ENCODE data around the gene LCE3C.
A peak's percentile ranks its signal among the peaks of the same experiment; 100 is the strongest.
"Not testable (repeated sequence)": the region's sequence is repeated elsewhere in the genome, so short reads cannot be mapped to it uniquely, and the experiment has no call there.

LCE3C gene, protein sequence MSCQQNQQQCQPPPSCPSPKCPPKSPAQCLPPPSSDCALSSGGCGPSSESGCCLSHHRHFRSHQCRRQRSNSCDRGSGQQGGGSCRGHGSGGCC

DNA sequence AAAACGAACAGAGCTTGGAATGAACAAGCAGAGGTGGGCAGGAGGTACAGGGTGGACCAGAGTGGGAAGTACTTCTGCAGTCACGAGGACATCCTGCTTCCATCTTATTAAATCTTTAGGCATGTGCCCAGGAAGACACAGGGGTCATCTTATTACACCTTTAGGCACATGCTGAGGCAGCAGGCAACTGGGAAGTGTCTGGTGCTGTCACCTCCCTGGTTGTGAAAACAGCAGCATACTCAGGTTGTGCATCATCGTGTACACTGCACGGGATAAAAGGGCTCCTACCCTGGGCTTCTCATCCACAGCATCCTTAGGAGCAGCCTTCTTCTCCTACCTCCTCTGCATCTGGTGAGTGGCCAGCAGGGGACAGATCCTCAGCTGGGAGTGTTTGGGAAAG lies at the start of gene LCE3C:
TSS of gene LCE3C (plus strand) at position 301 of the 400 bp plus-strand sequence. CDS start 498 bp downstream, outside the sequence.
- no peak for DNase-seq
- no peak for TF ChIP-seq GATA1 (IDR thresholded peaks at IDR 0.05; ENCODE audit: low read depth, low read length)
- no peak for TF ChIP-seq POLR2A (IDR thresholded peaks at IDR 0.05; ENCODE audit: low read length)

DNA sequence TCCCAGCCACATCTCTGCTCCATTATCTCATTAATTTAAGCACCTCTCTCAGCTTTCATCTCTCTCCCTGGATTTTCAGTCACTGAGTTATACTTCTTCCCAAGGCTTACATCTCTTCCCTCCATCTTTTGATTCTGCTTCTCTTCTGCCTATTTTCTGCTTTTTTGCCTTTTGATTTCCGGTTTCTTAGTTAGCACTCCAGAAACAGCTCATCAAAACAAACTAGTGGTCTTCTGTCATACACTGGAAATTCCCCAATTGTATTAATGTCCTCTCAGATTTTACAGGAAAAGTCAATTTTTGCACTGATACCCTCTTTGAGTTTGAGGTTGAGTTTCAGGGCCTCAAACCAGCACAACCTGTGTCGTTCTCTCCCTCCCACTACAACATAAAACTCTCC lies 34.9 kb upstream of the LCE3C start:
- no peak for DNase-seq

DNA sequence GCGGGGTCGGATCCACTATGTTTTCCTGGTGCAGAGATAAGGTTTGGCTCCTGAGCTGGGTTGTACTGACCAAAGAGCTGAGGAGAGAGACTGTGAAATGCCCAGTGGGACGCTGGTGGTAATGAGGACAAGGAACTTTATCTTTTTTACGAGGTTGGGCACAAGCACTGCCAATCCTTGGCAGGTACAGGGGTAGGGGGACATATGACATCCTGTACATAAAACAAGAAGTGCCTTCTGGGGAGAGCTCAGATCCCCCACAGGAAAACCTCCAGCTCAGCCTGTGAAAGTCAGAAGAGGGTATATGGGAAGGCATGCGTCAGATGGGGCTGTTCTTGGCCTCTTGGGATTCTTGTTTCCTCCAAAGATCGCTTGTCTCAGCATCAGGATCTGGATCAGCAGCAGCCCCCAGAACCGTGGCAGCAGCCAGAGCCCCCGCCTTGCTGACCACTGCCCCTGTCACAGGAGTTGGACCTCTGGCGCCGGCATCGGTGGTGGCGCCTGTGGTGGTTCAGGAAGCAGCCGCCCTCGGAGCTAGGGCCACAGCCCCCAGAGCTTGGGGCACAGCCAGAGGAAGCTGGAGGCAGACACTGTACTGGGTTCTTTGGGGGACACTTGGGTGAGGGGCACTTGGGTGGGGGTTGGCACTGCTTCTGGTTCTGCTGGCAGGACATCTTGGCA lies 34.4 kb upstream of the LCE3C start:
- TF ChIP-seq GATA1 (IDR thresholded peaks at IDR 0.05; ENCODE audit: low read depth, low read length): no peak
- no peak for TF ChIP-seq POLR2A (IDR thresholded peaks at IDR 0.05; ENCODE audit: low read length)
- no peak for DNase-seq

More for the DNA sequence above, 34.9 kb upstream of the LCE3C start:
- TF ChIP-seq GATA1 (IDR thresholded peaks at IDR 0.05; ENCODE audit: low read depth, low read length): no peak
- no peak for TF ChIP-seq POLR2A (IDR thresholded peaks at IDR 0.05; ENCODE audit: low read length)

DNA sequence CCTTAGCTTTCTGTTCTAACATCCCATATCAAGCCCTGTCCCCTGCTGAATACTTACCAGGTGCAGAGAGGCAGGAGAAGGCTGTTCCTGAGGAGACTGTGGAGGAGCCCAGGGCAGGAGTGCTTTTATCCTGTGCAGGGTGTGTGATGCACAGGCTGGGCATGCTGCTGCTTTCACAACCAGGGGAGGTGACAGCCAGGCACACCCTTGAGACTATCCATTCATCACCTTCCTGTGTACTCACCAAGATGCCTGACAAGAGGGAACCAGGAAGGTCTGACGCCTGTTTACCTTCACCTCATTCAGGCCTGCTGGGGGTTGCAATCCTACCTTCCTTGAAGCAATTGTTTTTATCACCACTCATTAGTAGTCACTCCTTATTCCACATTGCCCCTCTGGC lies 33.4 kb upstream of the LCE3C start, which contains the start of gene LCE3E:
TSS of gene LCE3E (minus strand) at position 100 of the 400 bp plus-strand sequence. CDS start 572 bp downstream, outside the sequence.
- no peak for DNase-seq
- TF ChIP-seq POLR2A (IDR thresholded peaks at IDR 0.05; ENCODE audit: low read length) (no peak), GATA1 (IDR thresholded peaks at IDR 0.05; ENCODE audit: low read depth, low read length) (no peak)

DNA sequence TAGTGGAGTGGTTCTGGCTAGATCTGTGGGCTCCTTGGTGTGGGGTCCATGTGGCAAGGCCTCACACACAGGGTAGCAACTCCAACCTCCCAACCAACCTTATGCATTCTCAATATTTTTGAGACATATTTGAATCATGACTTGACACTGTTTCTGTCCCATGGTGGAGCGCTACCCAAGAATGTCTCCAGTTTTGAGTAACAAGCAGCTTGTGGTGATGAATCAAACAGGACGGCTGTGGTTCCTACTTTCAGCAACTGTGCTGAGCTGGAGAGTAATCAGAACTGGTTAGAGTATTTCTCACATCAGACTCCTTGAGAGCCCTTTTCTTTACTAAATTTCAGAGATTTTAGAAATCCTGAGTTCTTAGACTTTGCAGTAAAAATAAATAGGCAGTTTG lies 22.9 kb upstream of the LCE3C start:
- DNase-seq: no peak

DNA sequence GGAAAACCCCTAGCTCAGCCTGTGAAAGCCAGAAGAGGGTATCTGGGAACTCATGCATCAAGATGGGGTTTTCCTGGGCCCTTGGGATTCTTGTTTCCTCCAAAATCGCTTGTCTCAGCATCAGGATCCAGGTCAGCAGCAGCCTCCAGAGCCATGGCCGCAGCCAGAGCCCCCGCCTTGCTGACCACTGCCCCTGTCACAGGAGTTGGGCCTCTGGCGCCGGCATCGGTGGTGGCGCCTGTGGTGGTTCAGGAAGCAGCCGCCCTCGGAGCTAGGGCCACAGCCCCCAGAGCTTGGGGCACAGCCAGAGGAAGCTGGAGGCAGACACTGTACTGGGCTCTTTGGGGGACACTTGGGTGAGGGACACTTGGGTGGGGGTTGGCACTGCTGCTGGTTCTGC lies 20.5 kb upstream of the LCE3C start:
- DNase-seq: not testable (repeated sequence)

More for the DNA sequence above, 22.9 kb upstream of the LCE3C start:
- TF ChIP-seq POLR2A (IDR thresholded peaks at IDR 0.05; ENCODE audit: low read length) (no peak), GATA1 (IDR thresholded peaks at IDR 0.05; ENCODE audit: low read depth, low read length) (no peak)

DNA sequence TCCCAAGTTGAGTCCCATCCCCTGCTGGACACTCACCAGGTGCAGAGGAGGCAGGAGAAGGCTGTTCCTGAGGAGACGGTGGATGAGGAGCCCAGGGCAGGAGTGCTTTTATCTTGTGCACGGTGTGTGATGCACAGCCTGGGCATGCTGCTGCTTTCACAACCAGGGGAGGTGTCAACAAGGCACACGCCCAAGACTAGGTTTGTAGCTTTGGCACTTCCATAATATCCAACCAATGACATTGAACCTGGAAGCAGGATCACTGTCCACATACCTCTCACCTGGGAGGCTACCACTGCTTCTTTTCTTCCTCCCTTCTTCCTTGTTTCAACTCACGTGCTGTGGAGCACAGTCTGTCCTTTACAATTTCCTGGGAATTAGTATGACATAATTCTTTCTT lies 19.6 kb upstream of the LCE3C start, which contains the start of gene LCE3D:
TSS of gene LCE3D (minus strand) at position 84 of the 400 bp plus-strand sequence. CDS start 580 bp downstream, outside the sequence.
- no peak for DNase-seq
- TF ChIP-seq GATA1 (IDR thresholded peaks at IDR 0.05; ENCODE audit: low read depth, low read length) (no peak), POLR2A (IDR thresholded peaks at IDR 0.05; ENCODE audit: low read length) (no peak)

DNA sequence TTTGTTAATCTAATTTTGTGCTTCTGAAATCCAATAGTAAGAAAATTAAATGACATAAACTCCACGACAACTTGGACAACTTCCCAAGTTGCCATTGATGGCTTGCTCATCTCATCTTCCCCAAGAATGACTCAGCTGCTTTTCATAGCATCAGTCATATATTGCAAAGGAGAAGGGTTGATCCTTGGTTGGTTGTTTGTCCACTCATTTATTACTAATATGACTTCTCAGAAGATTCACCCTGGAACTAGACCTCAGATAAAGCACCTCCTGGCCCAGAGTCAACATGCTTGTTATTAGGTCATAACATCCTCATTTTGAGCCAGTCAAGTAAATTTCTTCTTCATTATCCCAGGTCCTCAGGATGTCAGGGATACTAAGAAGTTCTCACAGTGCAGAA lies 17.4 kb upstream of the LCE3C start:
- no peak for DNase-seq
- TF ChIP-seq POLR2A (IDR thresholded peaks at IDR 0.05; ENCODE audit: low read length) (no peak), GATA1 (IDR thresholded peaks at IDR 0.05; ENCODE audit: low read depth, low read length) (no peak)

DNA sequence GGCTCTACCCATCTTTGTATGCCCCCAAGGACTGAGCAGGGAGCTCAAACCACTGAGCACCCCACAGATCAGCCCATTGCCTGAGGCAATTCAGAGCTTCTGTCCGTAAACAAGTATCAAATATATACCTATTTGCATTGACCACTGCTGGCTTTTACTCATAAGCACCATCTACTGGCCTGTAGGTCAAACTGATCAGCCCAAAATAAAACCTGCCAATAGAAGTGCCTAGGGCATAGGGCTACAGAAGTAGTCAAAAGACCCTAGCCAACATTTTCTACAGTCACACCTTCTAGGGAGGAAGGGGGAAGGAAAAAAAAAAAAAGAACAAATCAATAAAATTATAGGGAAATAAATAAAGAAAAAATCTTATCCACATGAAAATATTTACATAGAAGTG lies 14.4 kb upstream of the LCE3C start:
- no peak for DNase-seq

DNA sequence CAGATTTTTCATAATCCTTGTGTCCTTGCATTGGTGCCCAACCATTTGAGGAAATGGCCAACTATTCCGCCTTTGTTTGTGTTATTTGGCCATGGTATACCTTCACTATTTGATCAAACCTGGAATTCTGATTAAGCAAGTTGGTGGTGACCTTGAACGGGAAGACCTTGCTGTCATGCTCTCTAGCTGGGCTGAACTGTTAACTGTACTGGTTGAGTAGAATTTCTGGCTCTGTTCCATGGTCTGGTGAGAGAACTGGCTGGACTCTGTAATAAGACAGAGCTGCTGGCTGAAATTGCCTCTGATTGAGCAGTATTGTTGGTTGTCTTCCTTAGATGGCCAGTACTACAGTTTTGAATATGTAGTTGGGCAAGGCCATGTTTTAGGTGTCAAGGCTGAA lies 3.0 kb upstream of the LCE3C start:
- DNase-seq: no peak
- TF ChIP-seq GATA1 (IDR thresholded peaks at IDR 0.05; ENCODE audit: low read depth, low read length): no peak
- no peak for TF ChIP-seq POLR2A (IDR thresholded peaks at IDR 0.05; ENCODE audit: low read length)

More for the DNA sequence above, 14.4 kb upstream of the LCE3C start:
- TF ChIP-seq GATA1 (IDR thresholded peaks at IDR 0.05; ENCODE audit: low read depth, low read length) (no peak), POLR2A (IDR thresholded peaks at IDR 0.05; ENCODE audit: low read length) (no peak)

DNA sequence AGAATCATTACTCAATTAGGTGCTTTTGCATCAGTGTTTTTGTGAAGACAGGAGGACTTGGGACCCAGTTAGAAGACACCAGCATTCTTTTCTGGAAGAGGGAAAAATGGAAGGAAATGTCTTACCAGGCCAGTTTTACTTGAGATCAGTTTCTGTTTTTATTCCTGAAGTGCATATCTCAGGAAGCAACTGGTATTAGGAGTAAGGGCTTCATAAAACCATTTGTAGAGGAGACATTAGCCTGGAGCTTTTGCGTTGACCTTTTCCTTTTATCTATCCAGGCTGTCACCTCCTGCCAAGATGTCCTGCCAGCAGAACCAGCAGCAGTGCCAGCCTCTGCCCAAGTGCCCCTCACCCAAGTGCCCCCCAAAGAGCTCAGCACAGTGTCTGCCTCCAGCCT lies 13.5 kb downstream of the LCE3C start, which contains the start of gene LCE3B:
TSS of gene LCE3B (plus strand) at position 301 of the 400 bp plus-strand sequence. CDS start at position 301, 0 bp downstream.
- TF ChIP-seq POLR2A (IDR thresholded peaks at IDR 0.05; ENCODE audit: low read length) (no peak), GATA1 (IDR thresholded peaks at IDR 0.05; ENCODE audit: low read depth, low read length) (no peak)
- DNase-seq: no peak

DNA sequence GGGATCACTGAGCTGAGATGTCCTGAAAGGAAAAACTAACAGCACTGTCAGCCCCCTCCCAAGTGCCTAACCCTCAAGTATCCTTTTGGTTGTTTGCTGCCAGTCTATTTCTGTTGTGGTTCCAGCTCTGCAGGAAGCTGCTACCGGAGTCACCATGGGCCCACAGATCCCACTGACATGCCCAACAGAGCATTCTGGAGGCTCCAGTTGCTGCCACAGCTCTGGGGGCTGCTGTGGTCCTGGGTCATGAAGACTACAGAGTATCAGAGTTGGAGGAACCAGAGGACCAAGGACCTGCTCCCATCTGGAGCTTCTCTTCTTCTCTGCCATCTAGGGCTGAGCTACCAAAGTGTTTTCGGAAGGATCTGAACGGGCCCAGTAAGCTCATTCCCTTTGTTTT lies 22.0 kb downstream of the LCE3C start:
- no peak for TF ChIP-seq POLR2A (IDR thresholded peaks at IDR 0.05; ENCODE audit: low read length)
- TF ChIP-seq GATA1 (IDR thresholded peaks at IDR 0.05; ENCODE audit: low read depth, low read length): no peak

DNA sequence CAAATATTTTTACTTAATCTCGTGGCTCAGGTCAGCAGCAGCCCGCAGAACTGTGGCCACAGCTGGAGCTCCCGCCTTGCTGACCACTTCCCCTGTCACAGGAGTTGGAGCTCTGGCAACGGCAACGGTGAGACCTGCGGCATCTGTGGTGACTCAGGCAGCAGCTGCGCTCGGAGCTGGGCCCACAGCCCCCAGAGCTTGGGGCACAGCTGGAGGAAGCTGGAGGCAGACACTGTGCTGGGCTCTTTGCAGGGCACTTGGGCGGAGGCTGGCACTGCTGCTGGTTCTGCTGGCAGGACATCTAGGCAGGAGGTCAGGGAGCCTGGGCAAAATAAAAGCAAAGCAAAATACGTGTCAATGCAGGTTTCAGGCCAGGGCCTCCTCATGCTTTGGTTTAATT lies 22.8 kb downstream of the LCE3C start, which contains the start of gene LCE3A:
TSS of gene LCE3A (minus strand) at position 301 of the 400 bp plus-strand sequence. CDS start at position 301, 0 bp downstream.
- DNase-seq: no peak
- TF ChIP-seq GATA1 (IDR thresholded peaks at IDR 0.05; ENCODE audit: low read depth, low read length): no peak
- no peak for TF ChIP-seq POLR2A (IDR thresholded peaks at IDR 0.05; ENCODE audit: low read length)

More for the DNA sequence above, 22.0 kb downstream of the LCE3C start:
- DNase-seq: no peak

DNA sequence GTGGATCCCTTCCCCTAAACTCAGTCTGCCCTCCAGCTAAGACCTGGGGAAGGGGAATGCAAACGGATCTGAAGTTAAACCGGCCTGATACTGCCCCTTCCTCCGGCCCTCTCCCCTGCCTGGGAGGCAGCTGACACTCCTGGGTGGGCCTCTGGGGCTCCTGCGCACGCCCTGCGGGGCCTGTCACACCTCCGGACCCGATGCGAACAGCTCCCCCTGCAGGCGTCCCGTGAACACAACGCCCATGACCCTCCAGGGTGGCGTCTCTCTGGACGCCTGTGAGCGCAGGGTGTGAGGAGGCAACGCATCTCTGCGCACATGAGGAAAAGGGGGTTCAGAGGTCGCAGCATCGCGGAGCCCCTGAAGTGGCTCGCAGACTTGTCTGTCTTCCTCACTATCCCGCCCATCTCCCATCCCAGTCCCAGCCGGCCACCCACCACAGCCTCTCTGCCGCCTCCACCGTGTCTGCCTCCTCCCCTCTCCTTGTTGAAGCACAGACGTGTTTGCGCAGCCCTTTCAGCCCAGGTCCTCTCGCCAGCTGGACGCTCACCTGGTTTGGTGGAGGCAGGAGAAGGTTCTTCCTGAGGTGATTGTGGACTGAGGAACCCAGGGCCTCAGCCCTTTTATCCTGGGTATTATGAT lies 23.3 kb downstream of the LCE3C start:
- DNase-seq: peak in 1 of 2 experiments; percentile 14
- no peak for TF ChIP-seq GATA1 (IDR thresholded peaks at IDR 0.05; ENCODE audit: low read depth, low read length)
- TF ChIP-seq POLR2A (IDR thresholded peaks at IDR 0.05; ENCODE audit: low read length): no peak

Data from erythroblast (primary cell).